Measurements from ENCODE around the gene PLCL2. TPM values are rescaled to one million over a fixed set of nuclear protein-coding genes. Genes with fewer than 3 reads are reported as not detected.
"Not testable (repeated sequence)": the region's sequence is repeated elsewhere in the genome, so short reads cannot be mapped to it uniquely, and the experiment has no call there.

Gene PLCL2
- total and polyA plus RNA-seq, 2 donors (not counting 3 experiments of a cell fraction or from before 2014, with no cell fraction given), result 2.3 to 10.7 TPM

- Histone ChIP-seq H2AFZ (ENCODE audit: low read depth, low read length) (no peak overlapping the region), H3K27ac (ENCODE audit: insufficient read depth, low read depth, low read length) (no peak overlapping the region), H3K79me2 (ENCODE audit: control insufficient read depth, insufficient read depth, low read length) (no peaks in the 10 kb centered on the region), H3K4me1 (ENCODE audit: control insufficient read depth, extremely low read depth, insufficient read depth, low read length) (no peaks in the 10 kb centered on the region), H3K9me3 (replicated peaks; ENCODE audit: control insufficient read depth, insufficient read depth, low read length) (no peaks in the 10 kb centered on the region), H3K4me2 (ENCODE audit: insufficient read depth, low read length) (no peak overlapping the region), H4K20me1 (replicated peaks; ENCODE audit: control insufficient read depth, extremely low read depth, insufficient read depth, low read length) (peaks cover 3% of the 10 kb centered on the region), H3K4me3 (replicated peaks in 1 of 3; ENCODE audit: insufficient read depth in 1 of 3, low read depth in 1 of 3, low read length in 3 of 3) (no peak overlapping the region), H3K9ac (replicated peaks; ENCODE audit: extremely low read depth, insufficient read depth, low read length) (no peak overlapping the region), H3K27me3 (ENCODE audit: control insufficient read depth in 2 of 2, insufficient read depth in 2 of 2, low read length in 2 of 2) (no peaks in the 10 kb centered on the region), H3K9me1 (replicated peaks; ENCODE audit: control insufficient read depth, extremely low read depth, insufficient read depth, low read length) (no peaks in the 10 kb centered on the region), H3K36me3 (ENCODE audit: control insufficient read depth in 2 of 2, extremely low read depth in 1 of 2, insufficient read depth in 2 of 2, low read length in 2 of 2) (no peaks in the 10 kb centered on the region)
- DNase-seq (ENCODE audit: low read depth, low spot score), result no peak
- intact Hi-C loops (cut with micrococcal nuclease), result no loop called here
- ChIA-PET CTCF (no interaction called here), POLR2A (no interaction called here)
- BruUV-seq (replicated peaks), result no TSS peak
- no peak for FAIRE-seq
- TF ChIP-seq EZH2 (IDR thresholded peaks at IDR 0.05; ENCODE audit: borderline replicate concordance, low read depth, low read length, severe bottlenecking), result no peak
- no peak for TF ChIP-seq JUN (IDR thresholded peaks at IDR 0.05; ENCODE audit: borderline replicate concordance, insufficient read depth, insufficient read length, low read depth)
- no peak for TF ChIP-seq GATA2 (IDR thresholded peaks at IDR 0.05; ENCODE audit: insufficient read depth, insufficient read length, low read depth, low read length)
- TF ChIP-seq FOS (IDR thresholded peaks at IDR 0.05; ENCODE audit: borderline replicate concordance, insufficient read depth, low read length), result no peak
- TF ChIP-seq CTCF (IDR thresholded peaks at IDR 0.05; ENCODE audit: extremely low read depth in 1 of 2, insufficient read depth in 1 of 2, low read depth in 1 of 2, low read length in 2 of 2), result no peak
- no peak for TF ChIP-seq MYC (IDR thresholded peaks at IDR 0.05; ENCODE audit: low read depth, low read length)
- no peak for TF ChIP-seq POLR2AphosphoS5 (IDR thresholded peaks at IDR 0.05; ENCODE audit: insufficient read depth, low read depth, low read length)
- TF ChIP-seq POLR2A (IDR thresholded peaks at IDR 0.05; ENCODE audit: low read depth, low read length), result no peak
- TF ChIP-seq MAX (IDR thresholded peaks at IDR 0.05; ENCODE audit: insufficient read depth, insufficient read length), result no peak
- dilution Hi-C loops (cut with MboI; ENCODE audit: extremely low pct_ligation_motif_present, low sequenced_read_pairs), result no loop called here
Observed at GRCh38 chr3:16950845-16951244, 66.1 kb downstream of the PLCL2 start.

GRCh38 chr3:16957852-16958251 lies 73.1 kb downstream of the PLCL2 start:
- H3K4me3 ChIP-seq (replicated peaks in 1 of 3; ENCODE audit: insufficient read depth in 1 of 3, low read depth in 1 of 3, low read length in 3 of 3); H3K27ac ChIP-seq (ENCODE audit: insufficient read depth, low read depth, low read length); FAIRE-seq; H3K9ac ChIP-seq (replicated peaks; ENCODE audit: extremely low read depth, insufficient read depth, low read length); DNase-seq (ENCODE audit: low read depth, low spot score); H3K9me1 ChIP-seq (replicated peaks; ENCODE audit: control insufficient read depth, extremely low read depth, insufficient read depth, low read length); POLR2A ChIA-PET; H2AFZ ChIP-seq (ENCODE audit: low read depth, low read length); H3K9me3 ChIP-seq (replicated peaks; ENCODE audit: control insufficient read depth, insufficient read depth, low read length); H3K79me2 ChIP-seq (ENCODE audit: control insufficient read depth, insufficient read depth, low read length); H3K36me3 ChIP-seq (ENCODE audit: control insufficient read depth in 2 of 2, extremely low read depth in 1 of 2, insufficient read depth in 2 of 2, low read length in 2 of 2); H3K27me3 ChIP-seq (ENCODE audit: control insufficient read depth in 2 of 2, insufficient read depth in 2 of 2, low read length in 2 of 2); BruUV-seq (replicated peaks); dilution Hi-C loops (cut with MboI; ENCODE audit: extremely low pct_ligation_motif_present, low sequenced_read_pairs); H3K4me1 ChIP-seq (ENCODE audit: control insufficient read depth, extremely low read depth, insufficient read depth, low read length); CTCF ChIA-PET; H4K20me1 ChIP-seq (replicated peaks; ENCODE audit: control insufficient read depth, extremely low read depth, insufficient read depth, low read length); H3K4me2 ChIP-seq (ENCODE audit: insufficient read depth, low read length); intact Hi-C loops (cut with micrococcal nuclease): not testable (repeated sequence)
